Stimulated activated CD4-positive, alpha-beta T cell treated with anti-CD3 and anti-CD28 coated beads, Interleukin-1b, Interleukin-23, amount 100 ng/mL, for 4 hours (primary cell): ENCODE data around the gene ZDHHC7.

Source experiments
- DNase-seq, 2 donors: peaks; one replicate each; pipeline ENCODE4 v3.0.0-alpha.2; 2020; ENCODE audit warnings: low read depth in 2 of 2

ZDHHC7 gene

GRCh38 chr16:85018529-85019236 lies 7.3 kb upstream of the ZDHHC7 start:
- no peak for DNase-seq

GRCh38 chr16:85017633-85018032 lies 6.3 kb upstream of the ZDHHC7 start:
- no peak for DNase-seq

- DNase-seq, result no peak
Observed at GRCh38 chr16:85017151-85017550, 5.8 kb upstream of the ZDHHC7 start.

- no peak for DNase-seq
Observed at GRCh38 chr16:85015481-85016187, 4.3 kb upstream of the ZDHHC7 start.

GRCh38 chr16:85014311-85014710 lies 3.0 kb upstream of the ZDHHC7 start:
- DNase-seq, result no peak

GRCh38 chr16:85011846-85012284 lies 530 bp upstream of the ZDHHC7 start:
- no peak for DNase-seq

- no peak for DNase-seq
Observed at GRCh38 chr16:85010446-85010930, 847 bp downstream of the ZDHHC7 start.

GRCh38 chr16:85008271-85008670 lies 3.1 kb downstream of the ZDHHC7 start:
- DNase-seq, result no peak

GRCh38 chr16:85007496-85008214 lies 3.7 kb downstream of the ZDHHC7 start:
- DNase-seq, result no peak

GRCh38 chr16:85006639-85007038 lies 4.7 kb downstream of the ZDHHC7 start:
- no peak for DNase-seq

- DNase-seq, result no peak
Observed at GRCh38 chr16:85005285-85006069, 5.9 kb downstream of the ZDHHC7 start.

GRCh38 chr16:85004587-85005205 lies 6.6 kb downstream of the ZDHHC7 start:
- no peak for DNase-seq

GRCh38 chr16:85003725-85004586 lies 7.4 kb downstream of the ZDHHC7 start:
- no peak for DNase-seq

GRCh38 chr16:85003076-85003475 lies 8.3 kb downstream of the ZDHHC7 start:
- DNase-seq, result no peak

- no peak for DNase-seq
Observed at GRCh38 chr16:85002608-85003007, 8.7 kb downstream of the ZDHHC7 start.

GRCh38 chr16:85002099-85002541 lies 9.2 kb downstream of the ZDHHC7 start:
- no peak for DNase-seq

- no peak for DNase-seq
Observed at GRCh38 chr16:84999857-85000480, 11.4 kb downstream of the ZDHHC7 start.

GRCh38 chr16:84999200-84999599 lies 12.1 kb downstream of the ZDHHC7 start:
- no peak for DNase-seq

- DNase-seq, result no peak
Observed at GRCh38 chr16:84996365-84996764, 15.0 kb downstream of the ZDHHC7 start.

- no peak for DNase-seq
Observed at GRCh38 chr16:84995663-84996062, 15.7 kb downstream of the ZDHHC7 start.
